SK-N-SH treated with all-trans-retinoic acid at 6 μM for 48 hours (cell line): ENCODE results near the gene PRR5.
A peak's percentile ranks its signal among the peaks of the same experiment; 100 is the strongest.
"Not testable (repeated sequence)": the region's sequence is repeated elsewhere in the genome, so short reads cannot be mapped to it uniquely, and the experiment has no call there.

Source experiments
- ATAC-seq: fragments of 200-7000 bp; cut with Tn5 transposase; 3 replicates; pipeline ENCODE4 v1.9.1; 2020; ENCODE audit warnings: mild to moderate bottlenecking, moderate library complexity
- BACH2 ChIP-seq: fragments of 250-450 bp; sonication (Bioruptor Pico); IDR thresholded peaks from 2 replicates; pipeline ENCODE4 v1.9.0; 2021; ENCODE audit warnings: mild to moderate bottlenecking, borderline replicate concordance
- CREB5 ChIP-seq: fragments of 250-450 bp; sonication (Bioruptor Pico); IDR thresholded peaks from 2 replicates; pipeline ENCODE4 v1.5.1; 2020; ENCODE audit warnings: low read depth, mild to moderate bottlenecking, moderate library complexity
- CSDC2 ChIP-seq: fragments of 250-450 bp; sonication (Bioruptor Pico); IDR thresholded peaks from 2 replicates; pipeline ENCODE4 v1.5.0; 2020; ENCODE audit warnings: mild to moderate bottlenecking, moderate library complexity
- CSRNP3 ChIP-seq: fragments of 250-450 bp; sonication (Bioruptor Pico); IDR thresholded peaks from 2 replicates; pipeline ENCODE4 v1.5.1; 2021; ENCODE audit warnings: mild to moderate bottlenecking, moderate library complexity
- ESRRG ChIP-seq: fragments of 250-450 bp; sonication (Bioruptor Pico); IDR thresholded peaks from 2 replicates; pipeline ENCODE4 v1.6.1; 2021; ENCODE audit warnings: mild to moderate bottlenecking
- GLIS3 ChIP-seq: fragments of 250-450 bp; sonication (Bioruptor Pico); IDR thresholded peaks from 2 replicates; pipeline ENCODE4 v1.5.0; 2020; ENCODE audit warnings: mild to moderate bottlenecking, moderate library complexity
- OSR1 ChIP-seq: fragments of 250-450 bp; sonication (Bioruptor Pico); IDR thresholded peaks from 2 replicates; pipeline ENCODE4 v1.8.0; 2022; ENCODE audit warnings: moderate library complexity, mild to moderate bottlenecking, inconsistent platforms
- PATZ1 ChIP-seq: fragments of 250-450 bp; sonication (Bioruptor Pico); IDR thresholded peaks from 2 replicates; pipeline ENCODE4 v1.8.0; 2020; ENCODE audit warnings: mild to moderate bottlenecking, moderate library complexity, borderline replicate concordance
- PPARA ChIP-seq: fragments of 250-450 bp; sonication (Bioruptor Pico); IDR thresholded peaks from 2 replicates; pipeline ENCODE4 v1.5.0; 2020; ENCODE audit warnings: mild to moderate bottlenecking, borderline replicate concordance
- SNAI2 ChIP-seq: fragments of 250-450 bp; sonication (Bioruptor Pico); IDR thresholded peaks from 2 replicates; pipeline ENCODE4 v1.5.0; 2020; ENCODE audit warnings: mild to moderate bottlenecking, moderate library complexity
- TOX ChIP-seq: fragments of 250-450 bp; sonication (Bioruptor Pico); IDR thresholded peaks from 2 replicates; pipeline ENCODE4 v1.8.0; 2021; ENCODE audit warnings: mild to moderate bottlenecking, moderate library complexity, borderline replicate concordance
- ZC3H10 ChIP-seq: fragments of 250-450 bp; sonication (Bioruptor Pico); IDR thresholded peaks from 2 replicates; pipeline ENCODE4 v1.5.1; 2021; ENCODE audit warnings: mild to moderate bottlenecking, moderate library complexity
- ZFP30 ChIP-seq: fragments of 450-650 bp; formaldehyde crosslinking; IDR thresholded peaks from 2 replicates; pipeline ENCODE4 v1.5.0; 2022; ENCODE audit warnings: mild to moderate bottlenecking, moderate library complexity
- ZNF70 ChIP-seq: fragments of 450-650 bp; formaldehyde crosslinking; IDR thresholded peaks from 2 replicates; pipeline ENCODE4 v1.5.0; 2020; ENCODE audit warnings: mild to moderate bottlenecking, moderate library complexity
- ZNF8 ChIP-seq: fragments of 450-650 bp; formaldehyde crosslinking; IDR thresholded peaks from 2 replicates; pipeline ENCODE4 v1.5.0; 2020; ENCODE audit warnings: mild to moderate bottlenecking, moderate library complexity
- TF ChIP-seq, protein P1 (sequence below): fragments of 250-450 bp; sonication (Bioruptor Pico); IDR thresholded peaks from 2 replicates; pipeline ENCODE4 v1.5.0; 2020; ENCODE audit warnings: mild to moderate bottlenecking, moderate library complexity
- TF ChIP-seq, protein P2 (sequence below): fragments of 250-450 bp; sonication (Bioruptor Pico); IDR thresholded peaks from 2 replicates; pipeline ENCODE4 v1.8.0; 2021; ENCODE audit warnings: low read depth, mild to moderate bottlenecking, moderate library complexity, borderline replicate concordance

Gene PRR5

GRCh38 chr22:44670220-44670988 is 31.6 kb upstream of the PRR5 start (continued):
- TF ChIP-seq, protein P1, sequence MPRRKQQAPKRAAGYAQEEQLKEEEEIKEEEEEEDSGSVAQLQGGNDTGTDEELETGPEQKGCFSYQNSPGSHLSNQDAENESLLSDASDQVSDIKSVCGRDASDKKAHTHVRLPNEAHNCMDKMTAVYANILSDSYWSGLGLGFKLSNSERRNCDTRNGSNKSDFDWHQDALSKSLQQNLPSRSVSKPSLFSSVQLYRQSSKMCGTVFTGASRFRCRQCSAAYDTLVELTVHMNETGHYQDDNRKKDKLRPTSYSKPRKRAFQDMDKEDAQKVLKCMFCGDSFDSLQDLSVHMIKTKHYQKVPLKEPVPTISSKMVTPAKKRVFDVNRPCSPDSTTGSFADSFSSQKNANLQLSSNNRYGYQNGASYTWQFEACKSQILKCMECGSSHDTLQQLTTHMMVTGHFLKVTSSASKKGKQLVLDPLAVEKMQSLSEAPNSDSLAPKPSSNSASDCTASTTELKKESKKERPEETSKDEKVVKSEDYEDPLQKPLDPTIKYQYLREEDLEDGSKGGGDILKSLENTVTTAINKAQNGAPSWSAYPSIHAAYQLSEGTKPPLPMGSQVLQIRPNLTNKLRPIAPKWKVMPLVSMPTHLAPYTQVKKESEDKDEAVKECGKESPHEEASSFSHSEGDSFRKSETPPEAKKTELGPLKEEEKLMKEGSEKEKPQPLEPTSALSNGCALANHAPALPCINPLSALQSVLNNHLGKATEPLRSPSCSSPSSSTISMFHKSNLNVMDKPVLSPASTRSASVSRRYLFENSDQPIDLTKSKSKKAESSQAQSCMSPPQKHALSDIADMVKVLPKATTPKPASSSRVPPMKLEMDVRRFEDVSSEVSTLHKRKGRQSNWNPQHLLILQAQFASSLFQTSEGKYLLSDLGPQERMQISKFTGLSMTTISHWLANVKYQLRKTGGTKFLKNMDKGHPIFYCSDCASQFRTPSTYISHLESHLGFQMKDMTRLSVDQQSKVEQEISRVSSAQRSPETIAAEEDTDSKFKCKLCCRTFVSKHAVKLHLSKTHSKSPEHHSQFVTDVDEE (CRISPR knock-in tag), result no peak
- no peak for TF ChIP-seq PPARA
- no peak for TF ChIP-seq ZNF8

DNA sequence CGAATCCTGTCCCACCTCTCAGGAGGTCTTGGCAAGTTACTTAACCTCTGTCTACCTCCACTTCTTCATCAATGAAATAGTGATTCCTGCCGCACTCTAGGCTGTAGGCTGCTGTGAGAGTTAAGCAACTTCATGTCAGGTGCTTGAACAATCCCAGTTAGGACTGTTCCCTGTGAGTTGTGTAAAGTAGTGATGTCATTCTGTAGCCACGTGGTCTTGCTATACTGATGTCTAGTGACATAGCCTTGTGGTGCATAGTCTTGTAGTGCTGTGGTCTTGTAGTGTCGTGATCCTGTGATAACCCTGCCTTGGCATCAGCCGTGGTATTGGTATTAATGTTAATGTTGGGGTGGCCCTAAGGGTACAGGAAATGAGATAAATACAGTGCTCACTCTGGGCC is 30.3 kb upstream of the PRR5 start:
- ATAC-seq, result peak; percentile 36

GRCh38 chr22:44672632-44673031 is 29.4 kb upstream of the PRR5 start:
- no peak for ATAC-seq

More for the DNA sequence above, 30.3 kb upstream of the PRR5 start:
- TF ChIP-seq SNAI2 (CRISPR knock-in tag), result no peak
- TF ChIP-seq CSRNP3, result no peak
- no peak for TF ChIP-seq TOX (CRISPR knock-in tag)
- no peak for TF ChIP-seq CREB5 (CRISPR knock-in tag)

DNA sequence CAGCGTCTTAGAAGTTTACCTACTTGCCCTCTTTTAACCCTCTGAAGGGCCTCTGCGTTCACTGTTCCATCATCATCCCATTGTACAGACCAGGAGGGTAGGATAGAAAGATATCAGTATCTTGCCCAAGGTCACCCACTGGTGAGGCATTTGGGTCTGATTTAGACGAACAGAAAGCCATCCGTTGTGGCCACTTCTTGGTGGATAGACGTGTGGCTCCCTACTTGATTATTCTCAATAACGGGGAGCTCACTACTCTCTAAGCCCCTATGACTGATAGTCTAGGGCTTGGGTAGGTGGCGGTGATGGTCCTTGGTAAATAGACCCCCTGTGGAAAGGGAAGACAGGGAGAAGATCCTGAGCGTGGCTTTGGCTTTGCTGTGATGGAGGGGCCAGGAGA is 28.6 kb upstream of the PRR5 start:
- TF ChIP-seq OSR1 (no peak), ZNF70 (no peak), GLIS3 (CRISPR knock-in tag) (no peak), CSRNP3 (no peak), ZC3H10 (CRISPR knock-in tag) (no peak), PPARA (no peak), CREB5 (CRISPR knock-in tag) (no peak)
- no peak for ATAC-seq

More at GRCh38 chr22:44672632-44673031, 29.4 kb upstream of the PRR5 start:
- TF ChIP-seq ESRRG (CRISPR knock-in tag), result no peak

- ATAC-seq, result not testable (repeated sequence)
Measured at GRCh38 chr22:44676066-44676440, 26.0 kb upstream of the PRR5 start.

DNA sequence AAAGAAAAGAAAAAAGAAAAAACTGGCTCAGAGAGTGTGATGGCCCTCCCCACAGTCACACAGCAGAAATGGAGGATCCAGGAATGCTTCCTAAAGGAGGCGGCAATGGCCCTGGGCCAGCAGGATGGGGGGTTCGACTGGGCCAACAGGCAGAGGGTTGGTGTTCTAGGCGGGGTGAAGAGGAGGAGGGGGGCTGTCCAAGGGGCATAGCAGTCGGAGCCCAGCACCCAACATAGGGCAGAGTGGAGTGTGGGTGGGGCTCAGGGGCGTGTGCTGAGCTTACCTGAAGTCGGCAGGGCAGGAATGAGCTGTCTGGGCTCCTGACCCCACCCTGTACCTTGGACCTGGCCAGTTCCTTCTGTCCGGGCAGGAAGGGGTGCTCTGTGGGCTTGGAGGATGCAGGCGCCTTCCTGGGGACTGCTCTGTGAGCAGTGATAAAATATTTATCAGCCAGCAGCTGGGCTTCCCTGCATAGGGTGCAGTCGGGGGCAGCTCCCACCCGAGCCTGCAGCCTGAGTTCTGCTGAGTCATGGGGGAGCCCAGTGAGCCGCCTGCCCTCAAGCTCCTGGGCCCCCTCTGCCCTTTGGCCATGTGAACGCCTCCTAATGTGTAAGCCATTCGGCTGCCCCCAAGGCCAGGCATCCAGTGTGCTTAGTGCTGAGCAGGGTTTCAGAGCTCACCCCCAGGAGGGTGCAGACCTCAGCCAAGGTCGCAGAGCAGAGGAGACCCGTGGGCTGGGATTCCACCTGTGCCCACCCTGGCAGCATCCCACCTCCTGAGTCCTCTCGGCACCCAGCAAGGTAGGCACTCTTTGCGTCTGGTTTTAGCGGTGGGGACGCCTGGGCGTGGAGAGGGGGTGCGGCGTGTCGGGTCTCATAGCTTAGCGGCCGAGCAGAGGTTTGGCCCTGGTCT is 25.3 kb upstream of the PRR5 start:
- ATAC-seq, result peak; percentile 34; the same call in 2 of the 3 replicates
- TF ChIP-seq PATZ1 (CRISPR knock-in tag) (no peak), BACH2 (CRISPR knock-in tag) (no peak), ZNF70 (no peak), CREB5 (CRISPR knock-in tag) (no peak), ZNF8 (no peak), CSDC2 (CRISPR knock-in tag) (no peak), OSR1 (no peak), ZFP30 (CRISPR knock-in tag) (no peak)
- TF ChIP-seq, protein P2, sequence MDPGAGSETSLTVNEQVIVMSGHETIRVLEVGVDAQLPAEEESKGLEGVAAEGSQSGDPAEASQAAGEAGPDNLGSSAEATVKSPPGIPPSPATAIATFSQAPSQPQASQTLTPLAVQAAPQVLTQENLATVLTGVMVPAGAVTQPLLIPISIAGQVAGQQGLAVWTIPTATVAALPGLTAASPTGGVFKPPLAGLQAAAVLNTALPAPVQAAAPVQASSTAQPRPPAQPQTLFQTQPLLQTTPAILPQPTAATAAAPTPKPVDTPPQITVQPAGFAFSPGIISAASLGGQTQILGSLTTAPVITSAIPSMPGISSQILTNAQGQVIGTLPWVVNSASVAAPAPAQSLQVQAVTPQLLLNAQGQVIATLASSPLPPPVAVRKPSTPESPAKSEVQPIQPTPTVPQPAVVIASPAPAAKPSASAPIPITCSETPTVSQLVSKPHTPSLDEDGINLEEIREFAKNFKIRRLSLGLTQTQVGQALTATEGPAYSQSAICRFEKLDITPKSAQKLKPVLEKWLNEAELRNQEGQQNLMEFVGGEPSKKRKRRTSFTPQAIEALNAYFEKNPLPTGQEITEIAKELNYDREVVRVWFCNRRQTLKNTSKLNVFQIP (CRISPR knock-in tag), result no peak
